ENCODE measurements around the gene UBE2F.

UBE2F gene

DNA sequence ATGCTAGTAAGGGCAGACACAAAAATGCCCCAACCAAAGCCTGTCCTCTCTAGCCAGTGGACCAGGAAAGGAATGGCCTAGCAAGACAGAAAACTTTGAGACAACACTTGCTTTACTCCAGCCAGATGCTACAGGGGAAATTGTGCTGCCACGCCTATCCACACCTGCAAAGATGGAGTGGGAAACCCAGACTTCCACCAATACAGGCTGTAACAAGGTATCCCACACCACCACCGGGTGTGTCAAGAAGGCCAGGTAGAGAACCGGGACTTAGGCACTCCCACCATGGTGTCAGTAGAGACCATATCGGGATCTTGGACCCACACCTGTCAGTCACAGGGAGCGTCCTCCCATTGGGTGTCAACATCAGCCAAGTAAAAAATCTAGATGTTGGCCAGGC is 117.1 kb downstream of the UBE2F start:
- no peak for DNase-seq

DNA sequence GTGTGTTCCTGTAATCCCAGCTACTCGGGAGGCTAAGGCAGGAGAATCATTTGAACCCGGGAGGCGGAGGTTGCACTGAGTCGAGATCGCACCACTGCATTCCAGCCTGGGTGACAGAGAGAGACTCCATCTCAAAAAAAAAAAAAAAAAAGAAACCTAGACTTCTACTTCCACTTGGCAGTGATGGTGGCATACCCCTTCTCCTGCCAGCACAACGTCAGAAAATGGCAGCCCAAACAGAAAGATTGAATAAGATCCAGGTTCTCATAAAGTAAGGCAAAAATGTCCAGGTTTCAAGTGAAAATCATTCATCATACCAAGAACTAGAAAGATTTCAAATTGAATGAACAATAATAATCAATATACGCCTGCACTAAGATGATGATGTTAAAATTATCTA is 117.9 kb downstream of the UBE2F start:
- DNase-seq, result no peak

DNA sequence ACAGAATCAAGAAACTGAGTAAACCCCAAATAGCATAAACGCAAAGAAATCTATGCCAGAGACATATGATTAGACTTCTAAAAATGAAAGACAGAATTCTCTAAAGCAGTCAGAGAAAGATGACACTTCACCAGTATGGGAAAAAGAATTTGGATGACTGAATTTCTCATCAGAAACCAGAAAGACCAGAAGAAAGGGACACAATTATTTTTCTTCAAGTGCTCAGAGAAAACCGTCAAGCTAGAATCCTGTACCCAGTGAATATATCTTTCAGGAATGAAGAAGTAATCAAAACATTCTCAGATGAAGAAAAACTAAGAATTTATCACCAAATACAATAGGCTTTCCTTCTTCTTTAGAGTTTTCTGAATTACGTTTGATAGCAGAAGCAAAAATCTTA is 119.1 kb downstream of the UBE2F start:
- no peak for DNase-seq

DNA sequence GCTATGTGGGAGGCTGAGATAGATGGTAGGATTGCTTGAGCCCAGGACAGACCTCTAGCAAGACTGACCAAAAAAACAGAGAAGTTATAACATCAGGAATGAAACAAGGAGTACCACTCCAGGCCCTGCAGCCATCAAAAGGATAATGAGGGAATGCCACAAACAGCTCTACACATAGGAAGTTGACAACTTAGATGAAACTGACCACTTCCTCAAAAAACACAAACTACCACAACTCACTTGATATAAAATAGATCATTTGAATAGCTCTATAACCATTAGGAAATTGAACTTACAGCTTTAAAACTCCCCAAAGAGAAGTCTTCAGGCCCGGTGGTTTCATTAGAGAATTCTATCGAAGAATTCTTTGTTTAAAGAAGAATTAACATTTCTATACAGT is 120.4 kb downstream of the UBE2F start:
- no peak for DNase-seq

DNA sequence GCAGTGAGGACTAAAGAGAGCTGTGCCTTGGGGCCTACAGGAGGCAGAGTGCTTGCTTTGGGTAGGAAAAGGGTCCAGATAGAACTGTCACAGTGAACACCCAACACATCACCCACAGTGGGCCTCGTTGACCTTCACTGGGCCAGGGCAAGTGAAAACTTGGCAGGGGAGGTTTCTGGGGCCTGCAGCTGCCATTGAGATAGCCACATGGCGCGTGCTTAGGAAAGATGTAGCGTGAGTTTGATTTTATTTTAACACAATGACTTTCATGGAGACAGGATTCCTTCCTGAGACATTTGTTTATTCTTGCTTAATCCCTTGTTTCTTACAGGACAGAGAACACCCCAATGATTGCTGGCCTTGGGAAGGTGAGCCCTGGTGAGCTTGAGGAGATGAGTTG is 124.1 kb downstream of the UBE2F start:
- DNase-seq, result no peak

DNA sequence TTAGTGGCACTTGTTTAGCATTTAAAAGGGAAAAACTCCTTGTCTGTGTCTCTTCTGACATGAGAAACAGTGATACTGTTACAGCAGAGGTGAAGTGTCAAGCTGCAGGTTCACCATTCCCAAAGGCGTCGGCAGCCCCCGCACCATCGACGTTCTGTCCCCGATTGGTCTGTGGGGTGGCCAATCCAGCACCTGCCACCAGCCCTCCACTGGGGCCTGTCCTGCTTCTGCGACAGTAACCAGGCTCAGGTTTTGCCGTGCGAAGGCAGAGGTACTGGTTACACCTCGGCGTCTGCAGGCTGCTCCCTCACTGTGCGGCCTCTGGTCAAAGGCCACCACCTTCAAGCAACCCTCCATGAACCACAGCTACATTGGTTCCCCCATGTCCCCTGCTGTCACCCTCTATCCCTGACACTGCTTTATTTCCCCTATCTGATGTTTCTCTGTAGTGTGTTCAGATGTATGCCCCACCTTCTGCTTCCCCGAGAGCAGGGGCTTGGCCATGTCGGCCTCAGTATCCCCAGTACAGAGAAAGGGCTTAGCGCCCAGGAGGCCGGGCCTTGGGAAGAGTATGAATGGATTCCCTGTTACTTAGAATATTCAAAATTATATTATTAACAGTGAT is 124.7 kb downstream of the UBE2F start:
- DNase-seq, result no peak

Data from activated naive CD4-positive, alpha-beta T cell (primary cell).